Esophagus squamous epithelium (tissue), 4 donors: ENCODE measurements around the gene CZIB.

Source experiments
- POLR2A ChIP-seq, 4 donors: fragments of 450-650 bp; IDR thresholded peaks; one replicate each; pipeline ENCODE4 v1.6.1; 2017; ENCODE audit warnings: antibody characterized with exemption in 4 of 4, mild to moderate bottlenecking in 4 of 4, moderate library complexity in 3 of 4
- TF ChIP-seq, protein P1 (sequence below), 6 experiments: fragments of 450-650 bp in 4 of 6; fragments of 200-600 bp in 2 of 6; sonication (generic) in 2 of 6; IDR thresholded peaks; one replicate each; pipeline ENCODE4 v1.5.1; 2016 to 2019; ENCODE audit warnings: antibody characterized with exemption in 6 of 6, mild to moderate bottlenecking in 4 of 6, moderate library complexity in 4 of 6

DNA sequence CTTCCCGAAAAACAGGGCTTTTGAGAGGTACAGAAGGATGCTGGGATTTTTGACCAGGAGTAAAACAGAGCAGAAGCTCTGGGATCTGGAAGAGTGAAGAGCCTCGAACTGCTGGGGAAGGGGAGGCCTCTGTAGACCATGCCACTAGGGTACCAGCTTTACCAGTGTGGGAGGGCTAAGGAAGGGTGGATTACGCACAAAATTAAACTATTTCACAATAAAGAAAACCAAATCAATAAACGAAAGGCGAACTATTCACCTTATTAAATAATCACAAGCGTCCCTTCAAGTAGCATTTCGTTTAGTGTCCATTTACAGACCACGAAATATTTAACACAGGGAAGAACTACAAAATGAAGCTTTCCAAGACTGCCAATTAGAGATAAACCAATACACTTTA is 723 bp downstream of the CZIB start:
- TF ChIP-seq, protein P1, sequence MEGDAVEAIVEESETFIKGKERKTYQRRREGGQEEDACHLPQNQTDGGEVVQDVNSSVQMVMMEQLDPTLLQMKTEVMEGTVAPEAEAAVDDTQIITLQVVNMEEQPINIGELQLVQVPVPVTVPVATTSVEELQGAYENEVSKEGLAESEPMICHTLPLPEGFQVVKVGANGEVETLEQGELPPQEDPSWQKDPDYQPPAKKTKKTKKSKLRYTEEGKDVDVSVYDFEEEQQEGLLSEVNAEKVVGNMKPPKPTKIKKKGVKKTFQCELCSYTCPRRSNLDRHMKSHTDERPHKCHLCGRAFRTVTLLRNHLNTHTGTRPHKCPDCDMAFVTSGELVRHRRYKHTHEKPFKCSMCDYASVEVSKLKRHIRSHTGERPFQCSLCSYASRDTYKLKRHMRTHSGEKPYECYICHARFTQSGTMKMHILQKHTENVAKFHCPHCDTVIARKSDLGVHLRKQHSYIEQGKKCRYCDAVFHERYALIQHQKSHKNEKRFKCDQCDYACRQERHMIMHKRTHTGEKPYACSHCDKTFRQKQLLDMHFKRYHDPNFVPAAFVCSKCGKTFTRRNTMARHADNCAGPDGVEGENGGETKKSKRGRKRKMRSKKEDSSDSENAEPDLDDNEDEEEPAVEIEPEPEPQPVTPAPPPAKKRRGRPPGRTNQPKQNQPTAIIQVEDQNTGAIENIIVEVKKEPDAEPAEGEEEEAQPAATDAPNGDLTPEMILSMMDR (IDR thresholded peaks at IDR 0.05) = no peak
- TF ChIP-seq POLR2A (IDR thresholded peaks at IDR 0.05) = no peak
